Body of pancreas (tissue), 4 donors: ENCODE data around the gene ACAA1. TPM values are rescaled to one million over a fixed set of nuclear protein-coding genes. Genes with fewer than 3 reads are reported as not detected.

Source experiments
- ATAC-seq: fragments of 150-250 bp; one replicate; pipeline ENCODE4 v1.9.1; 2016
- DNase-seq, 4 donors: peaks; one replicate each; pipeline ENCODE4 v3.0.0-alpha.2; 2019
- H3K27ac ChIP-seq, 4 donors: fragments of 200-600 bp; sonication (generic); 1 replicate in 3 of 4; 2 replicates in 1 of 4; pipeline versions ENCODE4 v1.5.1 to v1.6.1; 2016 to 2019; ENCODE audit warnings: mild to moderate bottlenecking in 1 of 4, mixed read lengths in 1 of 4, moderate library complexity in 1 of 4
- H3K27me3 ChIP-seq, 2 donors: fragments of 200-600 bp; sonication (generic); one replicate each; pipeline ENCODE4 v1.6.0; 2016; ENCODE audit warnings: mild to moderate bottlenecking in 1 of 2
- H3K36me3 ChIP-seq, 2 donors: fragments of 200-600 bp; sonication (generic); replicated peaks in 1 of 2; 2 replicates each; pipeline ENCODE4 v1.5.1; 2016; ENCODE audit warnings: low read depth in 2 of 2; ENCODE audit not compliant: insufficient read depth in 1 of 2
- H3K4me1 ChIP-seq: fragments of 200-600 bp; sonication (generic); one replicate; pipeline ENCODE4 v1.6.0; 2016
- H3K4me3 ChIP-seq, 2 donors: fragments of 200-600 bp; sonication (generic); 1 replicate in 1 of 2; 2 replicates in 1 of 2; pipeline ENCODE4 v1.5.1; 2016 to 2019
- H3K9me3 ChIP-seq, 3 donors: fragments of 200-600 bp; sonication (generic); 1 replicate in 2 of 3; 2 replicates in 1 of 3; pipeline ENCODE4 v1.5.1; 2016
- POLR2A ChIP-seq, 3 donors: fragments of 450-650 bp; IDR thresholded peaks; one replicate each; pipeline ENCODE4 v1.6.1; 2016; ENCODE audit warnings: antibody characterized with exemption in 3 of 3, mild to moderate bottlenecking in 2 of 3
- WGBS, 2 donors: methylation state at CpG; one replicate each; pipeline ENCODE4 v1.1.5; 2017; 5-methylcytosine and 5-hydroxymethylcytosine counted together
- intact Hi-C: fragments of 100-400 bp; cut with DNase I; formaldehyde crosslinking; loops from one replicate; pipeline ENCODE4 v1.15.1; 2023
- total RNA-seq, 2 donors: library from RNA; depleted of rRNA; stranded (reverse); fragments of >200 nt; gene quantifications; one replicate each; pipeline ENCODE4 v1.1.0, GENCODE V29; 2016
- TF ChIP-seq, protein P1 (sequence below), 7 experiments: fragments of 450-650 bp in 4 of 7; fragments of 200-600 bp in 3 of 7; sonication (generic) in 3 of 7; IDR thresholded peaks; one replicate each; pipeline ENCODE4 v1.5.1; 2016 to 2019; ENCODE audit warnings: antibody characterized with exemption in 7 of 7

ACAA1 gene
- total RNA-seq, 2 donors from 2014 or later: 91.8 to 92.6 TPM

DNA sequence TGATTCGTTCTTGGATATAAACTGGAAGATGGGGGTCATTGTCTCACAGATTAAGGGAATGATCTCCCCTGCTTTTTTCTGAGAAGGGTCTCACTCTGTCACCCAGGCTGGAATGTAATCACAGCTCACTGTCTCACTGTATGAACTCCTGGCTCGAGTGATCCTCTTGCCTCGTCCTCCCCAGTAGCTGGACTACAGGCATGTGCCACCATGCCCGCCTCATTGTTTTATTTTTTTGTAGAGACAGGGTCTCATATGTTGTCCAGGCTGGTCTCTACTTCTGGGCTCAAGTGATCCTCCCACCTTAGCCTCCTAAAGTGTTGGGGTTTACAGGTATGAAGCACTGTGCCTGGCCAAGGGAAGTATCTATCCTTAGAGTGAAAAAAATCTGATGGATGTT is 33.8 kb upstream of the ACAA1 start:
- no peak overlapping the region for H3K27ac ChIP-seq
- H3K4me1 ChIP-seq: peaks cover 28% of the 10 kb centered on the region
- DNase-seq: no peak
- no peak overlapping the region for H3K4me3 ChIP-seq
- no peaks in the 10 kb centered on the region for H3K9me3 ChIP-seq
- intact Hi-C loops: no loop called here
- no peaks in the 10 kb centered on the region for H3K27me3 ChIP-seq
- TF ChIP-seq POLR2A (IDR thresholded peaks at IDR 0.05): no peak
- TF ChIP-seq, protein P1, sequence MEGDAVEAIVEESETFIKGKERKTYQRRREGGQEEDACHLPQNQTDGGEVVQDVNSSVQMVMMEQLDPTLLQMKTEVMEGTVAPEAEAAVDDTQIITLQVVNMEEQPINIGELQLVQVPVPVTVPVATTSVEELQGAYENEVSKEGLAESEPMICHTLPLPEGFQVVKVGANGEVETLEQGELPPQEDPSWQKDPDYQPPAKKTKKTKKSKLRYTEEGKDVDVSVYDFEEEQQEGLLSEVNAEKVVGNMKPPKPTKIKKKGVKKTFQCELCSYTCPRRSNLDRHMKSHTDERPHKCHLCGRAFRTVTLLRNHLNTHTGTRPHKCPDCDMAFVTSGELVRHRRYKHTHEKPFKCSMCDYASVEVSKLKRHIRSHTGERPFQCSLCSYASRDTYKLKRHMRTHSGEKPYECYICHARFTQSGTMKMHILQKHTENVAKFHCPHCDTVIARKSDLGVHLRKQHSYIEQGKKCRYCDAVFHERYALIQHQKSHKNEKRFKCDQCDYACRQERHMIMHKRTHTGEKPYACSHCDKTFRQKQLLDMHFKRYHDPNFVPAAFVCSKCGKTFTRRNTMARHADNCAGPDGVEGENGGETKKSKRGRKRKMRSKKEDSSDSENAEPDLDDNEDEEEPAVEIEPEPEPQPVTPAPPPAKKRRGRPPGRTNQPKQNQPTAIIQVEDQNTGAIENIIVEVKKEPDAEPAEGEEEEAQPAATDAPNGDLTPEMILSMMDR (IDR thresholded peaks at IDR 0.05): no peak
- H3K36me3 ChIP-seq: no peaks in the 10 kb centered on the region
- no peak for ATAC-seq
- WGBS, 2 donors: 73 to 89% methylated on average over 4 of the region's 4 CpGs

DNA sequence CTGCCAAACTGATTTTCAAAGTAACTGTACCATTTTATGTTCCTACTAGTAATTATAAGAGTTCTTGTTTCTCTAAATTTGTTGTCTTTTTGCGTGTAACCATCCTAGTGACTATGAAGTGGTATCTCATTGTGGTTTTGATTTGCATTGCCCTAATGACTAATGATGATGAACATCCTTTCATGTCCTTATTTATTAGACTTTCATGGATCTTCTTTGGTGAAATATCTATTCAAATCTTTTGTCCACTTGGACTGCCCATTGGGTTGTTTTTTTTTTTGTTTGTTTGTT is 32.0 kb upstream of the ACAA1 start:
- ATAC-seq (no peak), DNase-seq (no peak)
- WGBS, 2 donors: 67 to 85% methylated on average over 1 of the region's 1 CpG
- no peak for TF ChIP-seq POLR2A (IDR thresholded peaks at IDR 0.05)
- TF ChIP-seq, protein P1 (IDR thresholded peaks at IDR 0.05): no peak
- Histone ChIP-seq H3K4me1 (peaks cover 33% of the 10 kb centered on the region), H3K27me3 (no peaks in the 10 kb centered on the region), H3K27ac (no peak overlapping the region), H3K36me3 (no peaks in the 10 kb centered on the region), H3K4me3 (no peak overlapping the region), H3K9me3 (no peaks in the 10 kb centered on the region)
- intact Hi-C loops: no loop called here

GRCh38 chr3:38168151-38169026 is 31.5 kb upstream of the ACAA1 start:
- H3K27me3 ChIP-seq: no peaks in the 10 kb centered on the region
- intact Hi-C loops: no loop called here
- peaks cover 35% of the 10 kb centered on the region for H3K4me1 ChIP-seq
- 91 to 93% methylated on average over 4 of the region's 4 CpGs for WGBS, 2 donors
- DNase-seq: no peak
- no peak for ATAC-seq
- no peak overlapping the region for H3K4me3 ChIP-seq
- no peak overlapping the region for H3K27ac ChIP-seq
- TF ChIP-seq, protein P1 (IDR thresholded peaks at IDR 0.05): no peak
- no peak for TF ChIP-seq POLR2A (IDR thresholded peaks at IDR 0.05)
- no peaks in the 10 kb centered on the region for H3K36me3 ChIP-seq
- H3K9me3 ChIP-seq: no peaks in the 10 kb centered on the region

- Histone ChIP-seq H3K27ac (no peak overlapping the region), H3K9me3 (no peaks in the 10 kb centered on the region), H3K36me3 (no peaks in the 10 kb centered on the region), H3K4me3 (no peak overlapping the region), H3K27me3 (no peaks in the 10 kb centered on the region), H3K4me1 (peaks cover 27% of the 10 kb centered on the region)
- 77 to 78% methylated on average over 4 of the region's 4 CpGs for WGBS, 2 donors
- intact Hi-C loops: no loop called here
- ATAC-seq: no peak
- TF ChIP-seq, protein P1 (IDR thresholded peaks at IDR 0.05): no peak
- TF ChIP-seq POLR2A (IDR thresholded peaks at IDR 0.05): no peak
- DNase-seq: no peak
Observed at GRCh38 chr3:38167591-38167990, 30.7 kb upstream of the ACAA1 start.
